Measurements from ENCODE around the gene PICK1. TPM values are rescaled to one million over a fixed set of nuclear protein-coding genes. Genes with fewer than 3 reads are reported as not detected.

Gene PICK1
- total RNA-seq, 2 experiments from 2014 or later = 21.2 to 25.6 TPM

DNA sequence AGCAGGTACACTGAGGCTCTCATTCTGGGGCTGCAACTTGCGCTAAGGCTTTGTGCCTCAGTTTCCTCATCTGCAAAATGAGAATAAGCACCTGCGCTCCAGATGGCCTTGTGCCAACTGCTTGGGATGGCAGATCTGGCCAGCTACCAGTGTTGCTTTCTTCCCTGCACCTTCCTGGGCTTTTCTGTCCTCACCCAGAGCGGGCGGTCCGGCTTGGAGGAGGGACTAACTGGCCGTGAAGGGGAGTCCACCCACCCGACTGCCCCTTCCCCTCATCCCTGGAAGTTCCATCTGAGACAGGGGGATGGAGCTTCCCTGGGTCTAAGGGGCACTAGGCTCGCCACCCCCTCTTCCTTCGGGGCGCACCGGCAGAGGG is 23.3 kb downstream of the PICK1 start:
- Mint-ChIP-seq H3K9me3 (no peaks in the 10 kb centered on the region), H3K36me3 (ENCODE audit: low read depth) (no peaks in the 10 kb centered on the region), H3K27ac (no peak overlapping the region), H3K4me3 (no peak overlapping the region), H3K27me3 (peaks cover 21% of the 10 kb centered on the region), H3K4me1 (ENCODE audit: low read depth) (peaks cover 3% of the 10 kb centered on the region)
- H3K4me1 ChIP-seq (ENCODE audit: insufficient read depth, low read length) = peaks cover 13% of the 10 kb centered on the region
- H3K4me3 ChIP-seq (ENCODE audit: low read length) = no peak overlapping the region
- peaks cover 0 to 17% of the 10 kb centered on the region in 2 experiments for H3K9me3 ChIP-seq (ENCODE audit: control insufficient read depth in 1 of 2, insufficient read depth in 1 of 2, low read length in 2 of 2)
- peaks cover 2% of the 10 kb centered on the region for H3K36me3 ChIP-seq (ENCODE audit: insufficient read depth, low read length)
- CTCF ChIA-PET = no interaction called here
- H3K27me3 ChIP-seq (ENCODE audit: control insufficient read depth in 1 of 2, insufficient read depth in 2 of 2, low read length in 2 of 2) = peaks cover 19 to 34% of the 10 kb centered on the region in 2 experiments
- DNase-seq = no peak
- ATAC-seq (ENCODE audit: poor library complexity) = no peak
- POLR2A ChIA-PET = no interaction called here
- TF ChIP-seq, protein P1, sequence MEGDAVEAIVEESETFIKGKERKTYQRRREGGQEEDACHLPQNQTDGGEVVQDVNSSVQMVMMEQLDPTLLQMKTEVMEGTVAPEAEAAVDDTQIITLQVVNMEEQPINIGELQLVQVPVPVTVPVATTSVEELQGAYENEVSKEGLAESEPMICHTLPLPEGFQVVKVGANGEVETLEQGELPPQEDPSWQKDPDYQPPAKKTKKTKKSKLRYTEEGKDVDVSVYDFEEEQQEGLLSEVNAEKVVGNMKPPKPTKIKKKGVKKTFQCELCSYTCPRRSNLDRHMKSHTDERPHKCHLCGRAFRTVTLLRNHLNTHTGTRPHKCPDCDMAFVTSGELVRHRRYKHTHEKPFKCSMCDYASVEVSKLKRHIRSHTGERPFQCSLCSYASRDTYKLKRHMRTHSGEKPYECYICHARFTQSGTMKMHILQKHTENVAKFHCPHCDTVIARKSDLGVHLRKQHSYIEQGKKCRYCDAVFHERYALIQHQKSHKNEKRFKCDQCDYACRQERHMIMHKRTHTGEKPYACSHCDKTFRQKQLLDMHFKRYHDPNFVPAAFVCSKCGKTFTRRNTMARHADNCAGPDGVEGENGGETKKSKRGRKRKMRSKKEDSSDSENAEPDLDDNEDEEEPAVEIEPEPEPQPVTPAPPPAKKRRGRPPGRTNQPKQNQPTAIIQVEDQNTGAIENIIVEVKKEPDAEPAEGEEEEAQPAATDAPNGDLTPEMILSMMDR (IDR thresholded peaks at IDR 0.05) = no peak
- intact Hi-C loops (cut with DNase I, micrococcal nuclease) = no loop called here
- no peak overlapping the region for H3K27ac ChIP-seq (ENCODE audit: low read depth in 1 of 2, low read length in 2 of 2)

DNA sequence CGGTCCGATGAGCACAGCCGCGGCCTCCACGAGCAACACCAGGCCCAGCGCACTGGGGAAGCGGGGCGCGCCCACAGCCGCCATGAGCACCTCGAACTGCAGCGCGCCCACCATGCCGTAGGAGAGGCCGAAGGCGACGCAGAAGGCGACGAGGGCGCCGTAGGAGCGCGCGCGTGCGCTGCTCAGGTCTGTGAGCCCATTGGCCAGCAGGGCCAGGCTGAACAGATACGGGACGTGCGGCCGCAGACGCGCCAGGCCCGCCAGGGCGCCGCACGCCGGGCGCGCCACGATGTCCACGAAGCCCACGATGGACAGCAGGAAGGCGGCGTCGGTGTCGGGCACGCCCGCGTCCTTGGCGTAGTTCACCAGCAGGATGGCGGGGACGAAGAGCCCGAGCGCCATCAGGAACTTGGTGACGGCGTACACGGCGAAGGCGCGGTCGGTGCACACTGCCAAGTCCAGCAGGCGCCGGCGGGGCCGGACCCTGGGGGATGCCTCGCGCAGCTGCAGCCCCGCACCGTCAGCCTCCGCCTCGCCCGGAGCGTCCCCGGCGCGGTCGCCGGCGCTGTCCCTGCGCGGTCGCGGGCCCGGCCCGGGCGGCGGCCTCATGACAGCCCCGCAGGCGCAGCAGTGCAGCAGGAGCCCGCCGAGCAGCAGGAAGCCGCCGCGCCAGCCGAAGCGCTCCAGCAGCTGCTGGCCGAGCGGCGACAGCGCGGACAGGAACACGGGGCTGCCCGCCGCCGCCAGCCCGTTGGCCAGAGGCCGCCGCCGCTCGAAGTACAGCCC is 23.8 kb downstream of the PICK1 start:
- peak; percentile 21 for ATAC-seq (ENCODE audit: poor library complexity)
- TF ChIP-seq, protein P1 (IDR thresholded peaks at IDR 0.05) = no peak
- Mint-ChIP-seq H3K4me1 (ENCODE audit: low read depth) (peaks cover 3% of the 10 kb centered on the region), H3K27me3 (peaks cover 21% of the 10 kb centered on the region), H3K36me3 (ENCODE audit: low read depth) (no peaks in the 10 kb centered on the region), H3K27ac (no peak overlapping the region), H3K4me3 (no peak overlapping the region), H3K9me3 (no peaks in the 10 kb centered on the region)
- peak in 1 of 14 experiments; percentile 12 for DNase-seq
- intact Hi-C loops (cut with DNase I, micrococcal nuclease) = no loop called here
- Histone ChIP-seq H3K9me3 (ENCODE audit: control insufficient read depth in 1 of 2, insufficient read depth in 1 of 2, low read length in 2 of 2) (peaks cover 0 to 17% of the 10 kb centered on the region in 2 experiments), H3K36me3 (ENCODE audit: insufficient read depth, low read length) (no peaks in the 10 kb centered on the region), H3K27me3 (ENCODE audit: control insufficient read depth in 1 of 2, insufficient read depth in 2 of 2, low read length in 2 of 2) (peaks cover 19 to 34% of the 10 kb centered on the region in 2 experiments), H3K4me1 (ENCODE audit: insufficient read depth, low read length) (peaks cover 13% of the 10 kb centered on the region), H3K4me3 (ENCODE audit: low read length) (no peak overlapping the region), H3K27ac (ENCODE audit: low read depth in 1 of 2, low read length in 2 of 2) (no peak overlapping the region)
- CTCF ChIA-PET = no interaction called here
- POLR2A ChIA-PET = no interaction called here

DNA sequence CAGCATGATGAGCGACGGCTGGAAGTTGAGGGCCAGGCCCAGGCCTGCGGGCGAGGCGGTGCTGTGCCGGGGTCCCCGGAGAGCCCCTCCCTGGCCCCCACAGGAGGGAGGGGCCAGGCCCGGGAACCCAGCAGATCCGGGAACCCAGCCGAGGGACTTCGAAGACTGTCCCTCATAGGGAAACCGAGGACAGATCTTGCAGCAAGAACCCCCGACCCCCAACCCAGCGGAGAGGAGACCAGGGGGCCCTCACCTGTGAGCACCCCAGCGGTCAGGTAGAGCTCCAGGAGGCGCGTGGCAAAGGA is 24.4 kb downstream of the PICK1 start:
- Histone ChIP-seq H3K27me3 (ENCODE audit: control insufficient read depth in 1 of 2, insufficient read depth in 2 of 2, low read length in 2 of 2) (peaks cover 19 to 34% of the 10 kb centered on the region in 2 experiments), H3K9me3 (ENCODE audit: control insufficient read depth in 1 of 2, insufficient read depth in 1 of 2, low read length in 2 of 2) (peaks cover 0 to 17% of the 10 kb centered on the region in 2 experiments), H3K4me3 (ENCODE audit: low read length) (no peak overlapping the region), H3K27ac (ENCODE audit: low read depth in 1 of 2, low read length in 2 of 2) (no peak overlapping the region), H3K36me3 (ENCODE audit: insufficient read depth, low read length) (no peaks in the 10 kb centered on the region), H3K4me1 (ENCODE audit: insufficient read depth, low read length) (peaks cover 13% of the 10 kb centered on the region)
- peaks cover 3% of the 10 kb centered on the region for H3K4me1 Mint-ChIP-seq (ENCODE audit: low read depth)
- H3K36me3 Mint-ChIP-seq (ENCODE audit: low read depth) = no peaks in the 10 kb centered on the region
- H3K4me3 Mint-ChIP-seq = no peak overlapping the region
- ChIA-PET POLR2A (interaction anchor here (0.7 kb wide), 1 partner anchor 234 kb away, joined by 3 read pairs; no protein-coding TSS in a partner anchor), CTCF (no interaction called here)
- no peaks in the 10 kb centered on the region for H3K9me3 Mint-ChIP-seq
- peaks cover 21% of the 10 kb centered on the region for H3K27me3 Mint-ChIP-seq
- intact Hi-C loops (cut with DNase I, micrococcal nuclease) = no loop called here
- TF ChIP-seq, protein P1 (IDR thresholded peaks at IDR 0.05) = no peak
- peak in 1 of 14 experiments; percentile 12 for DNase-seq
- H3K27ac Mint-ChIP-seq = no peak overlapping the region
- no peak for ATAC-seq (ENCODE audit: poor library complexity)
